WTC11 (cell line): ENCODE measurements around the gene PIWIL4. TPM values are rescaled to one million over a fixed set of nuclear protein-coding genes. Genes with fewer than 3 reads are reported as not detected.

ENCODE experiments used
- ATAC-seq: fragments of 200-7000 bp; cut with Tn5 transposase; 2 replicates; pipeline ENCODE4 v1.10.0; 2021; ENCODE audit warnings: mild to moderate bottlenecking, moderate library complexity
- CTCF ChIA-PET: fragments of 300-600 bp; sonication (Branson Sonifier 250); formaldehyde crosslinking; loops from one replicate; lab custom pipeline; 2021; ENCODE audit warnings: antibody characterized with exemption; lab: Charles Lee
- POLR2A ChIA-PET: fragments of 350-600 bp; sonication (Branson Sonifier 250); formaldehyde crosslinking; loops from one replicate; lab custom pipeline; 2021; ENCODE audit warnings: antibody characterized with exemption; lab: Charles Lee
- DNase-seq: peaks from one replicate; pipeline ENCODE4 v3.0.0; 2021; ENCODE audit warnings: low spot score
- H3K27ac Mint-ChIP-seq: 2 replicates; pipeline ENCODE4 v1.8.0; 2021; ENCODE audit warnings: mixed read lengths
- H3K27me3 Mint-ChIP-seq: 2 replicates; pipeline ENCODE4 v1.8.0; 2021; ENCODE audit warnings: low read depth, mild to moderate bottlenecking, moderate library complexity, mixed read lengths
- H3K36me3 Mint-ChIP-seq: 2 replicates; pipeline ENCODE4 v1.8.0; 2021; ENCODE audit warnings: mixed read lengths
- H3K4me1 Mint-ChIP-seq: 2 replicates; pipeline ENCODE4 v1.8.0; 2022; ENCODE audit warnings: mixed read lengths
- H3K4me3 Mint-ChIP-seq: 2 replicates; pipeline ENCODE4 v1.8.0; 2021; ENCODE audit warnings: mild to moderate bottlenecking, moderate library complexity, mixed read lengths
- H3K9me3 Mint-ChIP-seq: 2 replicates; pipeline ENCODE4 v1.8.0; 2021; ENCODE audit warnings: mixed read lengths
- AFF4 ChIP-seq: sonication (generic); formaldehyde crosslinking; IDR thresholded peaks from 2 replicates; pipeline ENCODE4 v1.8.1; 2023; ENCODE audit warnings: mild to moderate bottlenecking, missing genetic modification reagents, borderline replicate concordance
- CREB1 ChIP-seq: sonication (generic); formaldehyde crosslinking; IDR thresholded peaks from 2 replicates; pipeline ENCODE4 v1.8.0; 2023; ENCODE audit warnings: mild to moderate bottlenecking, missing genetic modification reagents
- FOXK1 ChIP-seq: sonication (generic); formaldehyde crosslinking; IDR thresholded peaks from 2 replicates; pipeline ENCODE4 v1.8.0; 2022; ENCODE audit warnings: mild to moderate bottlenecking, moderate library complexity, missing genetic modification reagents
- GABPB1 ChIP-seq: sonication (generic); formaldehyde crosslinking; IDR thresholded peaks from 2 replicates; pipeline ENCODE4 v1.8.1; 2023; ENCODE audit warnings: mild to moderate bottlenecking, missing genetic modification reagents
- NFATC4 ChIP-seq: fragments of 250-450 bp; sonication (Bioruptor Pico); IDR thresholded peaks from 2 replicates; pipeline ENCODE4 v1.9.0; 2021; ENCODE audit warnings: mild to moderate bottlenecking
- SOX15 ChIP-seq: fragments of 250-450 bp; sonication (Bioruptor Pico); IDR thresholded peaks from 2 replicates; pipeline ENCODE4 v1.9.0; 2021; ENCODE audit warnings: mild to moderate bottlenecking
- ZMAT4 ChIP-seq: fragments of 250-450 bp; sonication (Bioruptor Pico); IDR thresholded peaks from 2 replicates; pipeline ENCODE4 v1.9.0; 2021; ENCODE audit warnings: mild to moderate bottlenecking
- ZNF121 ChIP-seq: sonication (generic); formaldehyde crosslinking; IDR thresholded peaks from 2 replicates; pipeline ENCODE4 v1.8.0; 2023; ENCODE audit warnings: missing genetic modification reagents
- ZNF232 ChIP-seq: sonication (generic); formaldehyde crosslinking; IDR thresholded peaks from 2 replicates; pipeline ENCODE4 v1.8.0; 2022; ENCODE audit warnings: mild to moderate bottlenecking, missing genetic modification reagents
- ZNF512 ChIP-seq: sonication (generic); formaldehyde crosslinking; IDR thresholded peaks from 2 replicates; pipeline ENCODE4 v1.8.1; 2022; ENCODE audit warnings: missing genetic modification reagents, borderline replicate concordance
- total RNA-seq: library from RNA; stranded (reverse); gene quantifications from 3 replicates; pipeline ENCODE4 v1.2.3, GENCODE V29; 2021
- TF ChIP-seq, protein P1 (sequence below): sonication (generic); formaldehyde crosslinking; IDR thresholded peaks from 2 replicates; pipeline ENCODE4 v1.8.1; 2022; ENCODE audit warnings: low read depth, missing genetic modification reagents, borderline replicate concordance
- TF ChIP-seq, protein P2 (sequence below): fragments of 250-450 bp; sonication (Bioruptor Pico); IDR thresholded peaks from 2 replicates; pipeline ENCODE4 v1.8.0; 2021; ENCODE audit warnings: mild to moderate bottlenecking
- TF ChIP-seq, protein P3 (sequence below): sonication (generic); formaldehyde crosslinking; IDR thresholded peaks from 2 replicates; pipeline ENCODE4 v1.8.0; 2022; ENCODE audit warnings: mild to moderate bottlenecking, missing genetic modification reagents
- TF ChIP-seq, protein P4 (sequence below): sonication (generic); formaldehyde crosslinking; IDR thresholded peaks from 2 replicates; pipeline ENCODE4 v1.8.0; 2022; ENCODE audit warnings: mild to moderate bottlenecking, missing genetic modification reagents
- TF ChIP-seq, protein P5 (sequence below): sonication (generic); formaldehyde crosslinking; IDR thresholded peaks from 2 replicates; pipeline ENCODE4 v1.8.1; 2022; ENCODE audit warnings: mild to moderate bottlenecking, missing genetic modification reagents, moderate library complexity, borderline replicate concordance

PIWIL4 gene
- total RNA-seq, 1 experiment from 2014 or later = 0.33 TPM

DNA sequence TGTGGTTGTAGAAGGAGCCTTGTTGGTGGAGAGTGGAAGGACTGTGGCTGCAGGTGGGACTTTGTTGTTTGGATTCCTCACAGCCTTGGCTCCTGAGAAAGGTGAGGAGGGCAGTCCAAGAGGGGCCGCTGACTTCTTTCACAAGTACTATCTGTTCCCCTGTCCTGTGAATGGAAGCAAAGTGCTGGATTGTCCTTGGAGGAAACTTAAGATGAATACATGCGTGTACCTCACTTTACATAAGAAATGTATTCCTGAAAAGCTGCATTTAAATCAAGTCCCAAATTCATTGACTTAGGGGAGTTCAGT is 21.1 kb upstream of the PIWIL4 start (continued):
- TF ChIP-seq ZMAT4 (no peak), NFATC4 (CRISPR knock-in tag) (no peak), SOX15 (CRISPR knock-in tag) (no peak), FOXK1 (CRISPR knock-in tag) (no peak), ZNF121 (CRISPR knock-in tag) (no peak), GABPB1 (CRISPR knock-in tag) (no peak), AFF4 (CRISPR knock-in tag) (no peak)
- TF ChIP-seq, protein P1, sequence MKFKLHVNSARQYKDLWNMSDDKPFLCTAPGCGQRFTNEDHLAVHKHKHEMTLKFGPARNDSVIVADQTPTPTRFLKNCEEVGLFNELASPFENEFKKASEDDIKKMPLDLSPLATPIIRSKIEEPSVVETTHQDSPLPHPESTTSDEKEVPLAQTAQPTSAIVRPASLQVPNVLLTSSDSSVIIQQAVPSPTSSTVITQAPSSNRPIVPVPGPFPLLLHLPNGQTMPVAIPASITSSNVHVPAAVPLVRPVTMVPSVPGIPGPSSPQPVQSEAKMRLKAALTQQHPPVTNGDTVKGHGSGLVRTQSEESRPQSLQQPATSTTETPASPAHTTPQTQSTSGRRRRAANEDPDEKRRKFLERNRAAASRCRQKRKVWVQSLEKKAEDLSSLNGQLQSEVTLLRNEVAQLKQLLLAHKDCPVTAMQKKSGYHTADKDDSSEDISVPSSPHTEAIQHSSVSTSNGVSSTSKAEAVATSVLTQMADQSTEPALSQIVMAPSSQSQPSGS (CRISPR knock-in tag) = no peak
- TF ChIP-seq, protein P2, sequence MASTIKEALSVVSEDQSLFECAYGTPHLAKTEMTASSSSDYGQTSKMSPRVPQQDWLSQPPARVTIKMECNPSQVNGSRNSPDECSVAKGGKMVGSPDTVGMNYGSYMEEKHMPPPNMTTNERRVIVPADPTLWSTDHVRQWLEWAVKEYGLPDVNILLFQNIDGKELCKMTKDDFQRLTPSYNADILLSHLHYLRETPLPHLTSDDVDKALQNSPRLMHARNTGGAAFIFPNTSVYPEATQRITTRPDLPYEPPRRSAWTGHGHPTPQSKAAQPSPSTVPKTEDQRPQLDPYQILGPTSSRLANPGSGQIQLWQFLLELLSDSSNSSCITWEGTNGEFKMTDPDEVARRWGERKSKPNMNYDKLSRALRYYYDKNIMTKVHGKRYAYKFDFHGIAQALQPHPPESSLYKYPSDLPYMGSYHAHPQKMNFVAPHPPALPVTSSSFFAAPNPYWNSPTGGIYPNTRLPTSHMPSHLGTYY (CRISPR knock-in tag) = no peak
- TF ChIP-seq, protein P3, sequence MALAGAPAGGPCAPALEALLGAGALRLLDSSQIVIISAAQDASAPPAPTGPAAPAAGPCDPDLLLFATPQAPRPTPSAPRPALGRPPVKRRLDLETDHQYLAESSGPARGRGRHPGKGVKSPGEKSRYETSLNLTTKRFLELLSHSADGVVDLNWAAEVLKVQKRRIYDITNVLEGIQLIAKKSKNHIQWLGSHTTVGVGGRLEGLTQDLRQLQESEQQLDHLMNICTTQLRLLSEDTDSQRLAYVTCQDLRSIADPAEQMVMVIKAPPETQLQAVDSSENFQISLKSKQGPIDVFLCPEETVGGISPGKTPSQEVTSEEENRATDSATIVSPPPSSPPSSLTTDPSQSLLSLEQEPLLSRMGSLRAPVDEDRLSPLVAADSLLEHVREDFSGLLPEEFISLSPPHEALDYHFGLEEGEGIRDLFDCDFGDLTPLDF (CRISPR knock-in tag) = no peak
- TF ChIP-seq, protein P4, sequence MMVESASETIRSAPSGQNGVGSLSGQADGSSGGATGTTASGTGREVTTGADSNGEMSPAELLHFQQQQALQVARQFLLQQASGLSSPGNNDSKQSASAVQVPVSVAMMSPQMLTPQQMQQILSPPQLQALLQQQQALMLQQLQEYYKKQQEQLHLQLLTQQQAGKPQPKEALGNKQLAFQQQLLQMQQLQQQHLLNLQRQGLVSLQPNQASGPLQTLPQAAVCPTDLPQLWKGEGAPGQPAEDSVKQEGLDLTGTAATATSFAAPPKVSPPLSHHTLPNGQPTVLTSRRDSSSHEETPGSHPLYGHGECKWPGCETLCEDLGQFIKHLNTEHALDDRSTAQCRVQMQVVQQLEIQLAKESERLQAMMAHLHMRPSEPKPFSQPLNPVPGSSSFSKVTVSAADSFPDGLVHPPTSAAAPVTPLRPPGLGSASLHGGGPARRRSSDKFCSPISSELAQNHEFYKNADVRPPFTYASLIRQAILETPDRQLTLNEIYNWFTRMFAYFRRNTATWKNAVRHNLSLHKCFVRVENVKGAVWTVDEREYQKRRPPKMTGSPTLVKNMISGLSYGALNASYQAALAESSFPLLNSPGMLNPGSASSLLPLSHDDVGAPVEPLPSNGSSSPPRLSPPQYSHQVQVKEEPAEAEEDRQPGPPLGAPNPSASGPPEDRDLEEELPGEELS = no peak

DNA sequence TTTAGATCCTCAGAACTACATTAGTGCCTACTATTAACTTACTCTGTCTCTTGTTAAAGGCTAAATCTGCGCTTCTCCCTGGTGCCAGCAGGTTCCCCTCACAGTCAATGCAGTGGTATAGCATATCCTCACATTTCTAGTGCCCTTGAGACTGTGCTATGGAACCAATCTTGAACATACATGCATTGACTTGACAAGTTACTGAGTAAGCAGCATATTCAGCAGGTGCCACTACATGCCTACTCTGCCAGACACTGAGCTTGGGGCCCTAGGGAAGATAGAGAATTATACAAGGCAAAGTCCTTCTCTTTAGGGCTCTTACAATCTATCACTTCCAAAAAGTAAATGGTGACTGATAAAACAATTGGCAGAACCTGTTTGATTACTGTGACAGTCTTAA is 20.3 kb upstream of the PIWIL4 start:
- Mint-ChIP-seq H3K36me3 (no peaks in the 10 kb centered on the region), H3K9me3 (no peaks in the 10 kb centered on the region), H3K4me3 (peak overlapping the region; percentile 24), H3K4me1 (peaks cover 26% of the 10 kb centered on the region), H3K27me3 (peaks cover 39% of the 10 kb centered on the region), H3K27ac (no peak overlapping the region)
- TF ChIP-seq ZNF232 (CRISPR knock-in tag) = no peak
- no peak for TF ChIP-seq ZNF512 (CRISPR knock-in tag)
- TF ChIP-seq CREB1 (CRISPR knock-in tag) = no peak
- TF ChIP-seq, protein P5, sequence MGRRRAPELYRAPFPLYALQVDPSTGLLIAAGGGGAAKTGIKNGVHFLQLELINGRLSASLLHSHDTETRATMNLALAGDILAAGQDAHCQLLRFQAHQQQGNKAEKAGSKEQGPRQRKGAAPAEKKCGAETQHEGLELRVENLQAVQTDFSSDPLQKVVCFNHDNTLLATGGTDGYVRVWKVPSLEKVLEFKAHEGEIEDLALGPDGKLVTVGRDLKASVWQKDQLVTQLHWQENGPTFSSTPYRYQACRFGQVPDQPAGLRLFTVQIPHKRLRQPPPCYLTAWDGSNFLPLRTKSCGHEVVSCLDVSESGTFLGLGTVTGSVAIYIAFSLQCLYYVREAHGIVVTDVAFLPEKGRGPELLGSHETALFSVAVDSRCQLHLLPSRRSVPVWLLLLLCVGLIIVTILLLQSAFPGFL (CRISPR knock-in tag) = no peak
- TF ChIP-seq GABPB1 (CRISPR knock-in tag) = no peak
- ATAC-seq = no peak
- ChIA-PET CTCF (no interaction called here), POLR2A (no interaction called here)
- no peak for DNase-seq
